ENCODE results near the gene GLE1.
"Not testable (repeated sequence)": the region's sequence is repeated elsewhere in the genome, so short reads cannot be mapped to it uniquely, and the experiment has no call there.

The GLE1 gene

GRCh38 chr9:128552744-128553440 lies 48.4 kb downstream of the GLE1 start:
- peak; percentile 13 for DNase-seq (ENCODE audit: low read depth, low spot score)

DNA sequence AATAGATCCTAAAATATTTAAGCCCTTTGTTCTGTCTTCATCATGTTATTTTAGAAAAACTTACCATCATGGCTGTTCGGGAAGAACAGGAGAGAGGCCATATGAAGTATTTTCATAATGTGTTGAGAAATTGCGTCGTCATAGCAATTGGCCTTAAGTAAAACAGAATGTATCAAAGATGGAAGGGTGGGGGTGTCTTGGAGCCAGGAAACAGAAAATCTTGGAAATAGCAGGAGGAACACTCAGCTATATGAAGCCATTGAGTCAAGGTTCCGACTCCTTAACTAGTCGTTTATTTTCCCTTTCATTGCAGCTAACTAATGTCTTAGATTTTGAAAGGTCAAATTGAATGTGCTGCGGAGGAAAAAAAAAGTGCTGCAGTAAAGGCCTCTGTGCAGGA lies 49.2 kb downstream of the GLE1 start:
- DNase-seq (ENCODE audit: low read depth, low spot score): no peak

GRCh38 chr9:128554155-128554862 lies 49.8 kb downstream of the GLE1 start:
- no peak for DNase-seq (ENCODE audit: low read depth, low spot score)

- no peak for DNase-seq (ENCODE audit: low read depth, low spot score)
Measured at GRCh38 chr9:128555180-128555721, 50.7 kb downstream of the GLE1 start.

DNA sequence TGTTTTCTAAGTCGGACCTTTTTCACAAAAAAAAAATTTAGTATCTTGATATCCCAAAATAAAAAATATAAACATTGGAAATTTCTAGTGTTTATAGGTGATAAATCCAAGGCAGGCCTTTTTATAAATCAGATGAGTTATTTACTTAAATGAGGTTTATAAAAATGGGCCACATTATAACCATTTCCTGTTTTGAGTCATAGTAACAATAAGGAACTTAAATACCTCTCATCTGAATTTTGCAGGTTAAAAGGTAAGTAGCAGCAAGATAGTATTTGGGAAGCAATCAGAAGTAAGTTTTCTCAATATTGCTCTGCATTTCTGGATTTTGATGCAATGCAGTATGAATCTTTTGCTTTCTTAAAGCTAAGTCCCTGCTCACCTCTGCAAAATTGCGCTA lies 51.8 kb downstream of the GLE1 start:
- DNase-seq (ENCODE audit: low read depth, low spot score): no peak

DNA sequence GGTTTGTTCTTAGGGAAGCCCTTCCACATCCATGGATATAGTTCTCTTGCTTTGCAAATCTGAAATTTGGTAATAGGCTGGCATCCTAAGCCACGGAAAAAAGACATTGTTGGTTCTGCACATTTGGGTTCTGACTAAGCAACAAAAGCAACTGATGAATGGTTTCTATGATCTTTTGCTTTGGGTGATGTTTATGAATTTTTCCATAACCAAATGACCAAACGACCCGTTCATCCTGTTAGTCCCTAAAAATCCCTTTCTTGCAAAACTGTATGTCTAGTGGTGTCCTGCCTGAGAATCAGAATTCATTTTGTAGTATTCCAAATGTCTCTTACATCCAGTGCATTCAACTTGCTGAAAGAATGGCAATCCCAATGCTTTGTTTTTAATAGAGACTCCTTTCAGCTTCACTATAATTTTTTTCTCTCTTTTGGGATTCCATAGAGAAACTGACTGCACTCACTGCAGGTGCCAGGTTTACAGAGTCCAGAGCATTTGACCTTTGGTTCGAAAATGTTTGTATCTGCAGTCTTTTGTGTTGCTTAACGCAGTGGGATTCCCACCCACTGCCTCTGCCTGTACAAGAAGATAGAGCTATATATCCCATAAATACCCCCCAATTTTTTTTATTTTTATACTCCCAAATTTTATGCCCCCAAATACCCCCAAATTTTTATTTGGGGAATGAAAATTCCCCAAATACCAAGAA lies 52.6 kb downstream of the GLE1 start:
- no peak for DNase-seq (ENCODE audit: low read depth, low spot score)

- no peak for DNase-seq (ENCODE audit: low read depth, low spot score)
Measured at GRCh38 chr9:128558431-128559310, 54.2 kb downstream of the GLE1 start.

- DNase-seq (ENCODE audit: low read depth, low spot score): no peak
Measured at GRCh38 chr9:128565578-128565977, 61.1 kb downstream of the GLE1 start.

DNA sequence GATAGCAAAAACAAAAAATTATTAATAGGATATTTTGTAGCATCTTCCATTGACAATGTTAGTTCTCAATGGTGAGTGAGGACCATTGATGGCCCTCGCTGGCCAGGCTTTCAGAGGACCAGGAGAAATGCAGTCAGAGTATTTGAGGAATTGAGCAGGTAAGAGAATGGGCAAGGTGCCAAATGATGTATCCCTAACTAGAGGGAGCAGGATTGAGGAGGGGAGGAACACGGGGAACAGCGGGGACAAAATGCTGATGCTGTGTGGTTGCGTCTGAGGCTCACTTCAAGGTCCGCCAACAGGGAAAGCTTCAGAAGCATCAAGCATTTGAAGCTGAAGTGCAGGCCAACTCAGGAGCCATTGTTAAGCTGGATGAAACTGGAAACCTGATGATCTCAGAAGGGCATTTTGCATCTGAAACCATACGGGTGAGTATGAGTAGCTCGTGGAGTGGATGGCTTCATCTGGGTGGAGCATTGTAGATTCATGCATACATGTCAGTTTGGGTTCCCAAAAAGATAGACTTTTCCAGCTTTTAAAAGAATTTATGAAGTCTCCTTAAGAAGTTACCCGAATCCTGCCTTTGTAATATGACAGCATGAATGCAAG lies 64.1 kb downstream of the GLE1 start:
- DNase-seq (ENCODE audit: low read depth, low spot score): no peak

DNA sequence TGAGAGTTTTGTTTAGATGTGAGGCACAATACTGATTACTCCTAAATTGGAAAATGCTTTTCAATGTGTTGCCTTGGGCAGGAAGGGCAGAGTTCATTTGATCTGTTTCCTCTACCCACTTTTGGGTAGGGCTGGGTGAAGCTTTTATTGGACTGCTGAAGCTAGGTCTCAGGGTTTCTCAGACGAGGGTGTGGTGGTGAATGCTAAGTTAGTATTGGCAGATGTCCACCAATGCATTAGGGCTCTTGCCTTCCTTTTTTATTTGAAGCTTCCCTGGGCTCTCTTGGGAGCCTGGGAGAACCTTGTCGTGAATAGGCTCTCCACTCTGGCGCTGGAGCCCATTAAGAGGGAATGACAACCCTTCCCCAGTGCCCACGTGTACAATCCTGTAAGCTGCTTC lies 71.0 kb downstream of the GLE1 start:
- DNase-seq (ENCODE audit: low read depth, low spot score): no peak

GRCh38 chr9:128575916-128576315 lies 71.4 kb downstream of the GLE1 start:
- no peak for DNase-seq (ENCODE audit: low read depth, low spot score)

- DNase-seq (ENCODE audit: low read depth, low spot score): no peak
Measured at GRCh38 chr9:128577206-128577605, 72.7 kb downstream of the GLE1 start.

DNA sequence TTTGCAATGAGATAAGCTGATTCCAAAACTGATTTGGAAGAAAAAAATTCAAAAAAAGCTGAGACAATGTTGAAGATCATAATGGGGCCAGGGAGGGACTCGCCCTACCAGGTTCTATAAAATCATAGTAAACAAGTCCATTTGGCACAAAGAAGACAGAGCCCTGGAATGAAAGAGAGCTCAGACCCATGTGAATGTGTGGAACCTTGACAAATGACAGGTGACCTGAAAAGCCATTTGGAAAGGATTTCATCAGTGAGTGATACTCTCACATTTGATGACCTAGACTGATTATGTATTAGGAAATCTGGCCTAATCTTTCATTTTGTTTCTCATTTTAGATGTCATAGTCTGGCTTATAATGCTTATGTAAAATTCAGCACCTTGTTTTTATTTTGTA lies 74.7 kb downstream of the GLE1 start:
- no peak for DNase-seq (ENCODE audit: low read depth, low spot score)

- no peak for DNase-seq (ENCODE audit: low read depth, low spot score)
Measured at GRCh38 chr9:128580731-128581130, 76.2 kb downstream of the GLE1 start.

DNA sequence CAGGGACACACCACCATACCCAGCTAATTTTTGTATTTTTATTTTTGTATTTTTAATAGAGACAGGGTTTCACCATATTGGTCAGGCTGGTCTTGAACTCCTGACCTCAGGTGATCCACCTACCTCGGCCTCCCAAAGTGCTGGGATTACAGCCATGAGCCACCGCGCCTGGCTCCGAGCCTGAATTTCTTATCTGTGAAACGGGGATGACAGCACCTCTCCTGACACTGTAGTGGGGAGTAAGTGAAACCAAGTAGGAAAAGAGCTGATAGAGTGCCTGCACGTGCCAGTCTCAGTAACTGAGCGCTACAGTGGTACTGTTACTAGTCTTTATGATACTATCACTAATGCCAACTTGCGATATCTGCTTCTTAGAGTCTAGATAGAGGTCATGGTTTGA lies 80.6 kb downstream of the GLE1 start:
- DNase-seq (ENCODE audit: low read depth, low spot score): not testable (repeated sequence)

DNA sequence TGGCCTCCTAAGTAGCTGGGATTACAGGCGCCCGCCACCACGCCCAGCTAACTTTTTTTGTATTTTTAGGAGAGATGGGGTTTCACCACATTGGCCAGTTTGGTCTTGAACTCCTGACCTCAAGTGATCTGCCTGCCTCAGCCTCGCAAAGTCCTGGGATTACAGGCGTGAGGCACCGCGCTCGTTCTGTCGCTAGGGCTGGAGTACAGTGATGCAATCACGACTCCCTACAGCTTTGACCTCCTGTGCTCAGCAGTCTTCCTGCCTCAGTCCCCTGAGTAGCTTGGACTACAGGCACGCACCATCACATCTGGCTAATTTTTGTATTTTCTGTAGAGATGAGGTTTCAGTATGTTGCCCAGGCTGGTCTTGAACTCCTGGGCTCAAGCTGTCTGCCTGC lies 82.4 kb downstream of the GLE1 start:
- DNase-seq (ENCODE audit: low read depth, low spot score): not testable (repeated sequence)

- no peak for DNase-seq (ENCODE audit: low read depth, low spot score)
Measured at GRCh38 chr9:128587453-128587852, 82.9 kb downstream of the GLE1 start.

DNA sequence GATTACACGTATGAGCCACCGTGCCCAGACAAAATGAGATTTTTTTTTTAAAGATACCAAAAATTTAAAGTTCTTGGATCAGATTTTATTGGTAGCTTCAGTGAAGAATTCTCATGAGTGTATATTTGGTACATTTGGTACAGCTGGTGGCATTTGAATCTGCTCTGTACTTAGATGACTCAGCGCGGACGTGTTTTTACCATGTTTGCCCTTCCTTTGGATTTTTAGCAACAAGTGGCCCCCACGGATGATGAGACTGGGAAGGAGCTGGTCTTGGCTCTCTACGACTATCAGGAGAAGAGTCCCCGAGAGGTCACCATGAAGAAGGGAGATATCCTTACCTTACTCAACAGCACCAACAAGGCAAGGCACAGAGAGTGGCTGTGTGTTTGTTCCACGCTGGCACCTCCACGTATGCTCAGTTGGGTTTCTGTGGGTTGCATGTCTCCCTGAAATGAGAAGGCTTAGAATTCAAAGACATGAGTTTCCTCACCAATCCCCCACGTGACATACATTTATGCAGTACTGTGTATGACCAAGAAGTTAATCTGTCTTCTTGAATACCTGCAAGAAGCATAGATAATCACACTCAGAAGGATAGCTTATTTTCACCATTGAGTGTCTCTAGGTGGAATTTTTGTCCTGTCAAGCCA lies 84.2 kb downstream of the GLE1 start:
- DNase-seq (ENCODE audit: low read depth, low spot score): no peak
